ENCODE data around the gene SNAP29.

Gene SNAP29

GRCh38 chr22:20859615-20860014 is 808 bp downstream of the SNAP29 start:
- no peak for TF ChIP-seq CTCF (IDR thresholded peaks at IDR 0.05; ENCODE audit: insufficient read depth, low read depth, low read length, missing control alignments)
- DNase-seq (ENCODE audit: low read depth), result peak; percentile 10
- H3K4me3 ChIP-seq (ENCODE audit: low read depth, low read length), result peak overlapping the region; percentile 73

GRCh38 chr22:20862540-20862939 is 3.7 kb downstream of the SNAP29 start:
- no peak for DNase-seq (ENCODE audit: low read depth)
- no peak overlapping the region for H3K4me3 ChIP-seq (ENCODE audit: low read depth, low read length)
- no peak for TF ChIP-seq CTCF (IDR thresholded peaks at IDR 0.05; ENCODE audit: insufficient read depth, low read depth, low read length, missing control alignments)

GRCh38 chr22:20863366-20863765 is 4.6 kb downstream of the SNAP29 start:
- TF ChIP-seq CTCF (IDR thresholded peaks at IDR 0.05; ENCODE audit: insufficient read depth, low read depth, low read length, missing control alignments), result no peak
- DNase-seq (ENCODE audit: low read depth), result no peak
- no peak overlapping the region for H3K4me3 ChIP-seq (ENCODE audit: low read depth, low read length)

- no peak for TF ChIP-seq CTCF (IDR thresholded peaks at IDR 0.05; ENCODE audit: insufficient read depth, low read depth, low read length, missing control alignments)
- no peak overlapping the region for H3K4me3 ChIP-seq (ENCODE audit: low read depth, low read length)
- DNase-seq (ENCODE audit: low read depth), result no peak
Observed at GRCh38 chr22:20864186-20864908, 5.5 kb downstream of the SNAP29 start.

- no peak for TF ChIP-seq CTCF (IDR thresholded peaks at IDR 0.05; ENCODE audit: insufficient read depth, low read depth, low read length, missing control alignments)
- DNase-seq (ENCODE audit: low read depth), result no peak
- no peak overlapping the region for H3K4me3 ChIP-seq (ENCODE audit: low read depth, low read length)
Observed at GRCh38 chr22:20865331-20865730, 6.5 kb downstream of the SNAP29 start.

GRCh38 chr22:20865875-20866445 is 7.2 kb downstream of the SNAP29 start:
- no peak for TF ChIP-seq CTCF (IDR thresholded peaks at IDR 0.05; ENCODE audit: insufficient read depth, low read depth, low read length, missing control alignments)
- H3K4me3 ChIP-seq (ENCODE audit: low read depth, low read length), result no peak overlapping the region
- no peak for DNase-seq (ENCODE audit: low read depth)

- no peak for TF ChIP-seq CTCF (IDR thresholded peaks at IDR 0.05; ENCODE audit: insufficient read depth, low read depth, low read length, missing control alignments)
- DNase-seq (ENCODE audit: low read depth), result no peak
- no peak overlapping the region for H3K4me3 ChIP-seq (ENCODE audit: low read depth, low read length)
Observed at GRCh38 chr22:20866736-20867135, 7.9 kb downstream of the SNAP29 start.
